ENCODE results near the gene MARCHF11. TPM values are rescaled to one million over a fixed set of nuclear protein-coding genes. Genes with fewer than 3 reads are reported as not detected.
A peak's percentile ranks its signal among the peaks of the same experiment; 100 is the strongest.

MARCHF11 gene, protein sequence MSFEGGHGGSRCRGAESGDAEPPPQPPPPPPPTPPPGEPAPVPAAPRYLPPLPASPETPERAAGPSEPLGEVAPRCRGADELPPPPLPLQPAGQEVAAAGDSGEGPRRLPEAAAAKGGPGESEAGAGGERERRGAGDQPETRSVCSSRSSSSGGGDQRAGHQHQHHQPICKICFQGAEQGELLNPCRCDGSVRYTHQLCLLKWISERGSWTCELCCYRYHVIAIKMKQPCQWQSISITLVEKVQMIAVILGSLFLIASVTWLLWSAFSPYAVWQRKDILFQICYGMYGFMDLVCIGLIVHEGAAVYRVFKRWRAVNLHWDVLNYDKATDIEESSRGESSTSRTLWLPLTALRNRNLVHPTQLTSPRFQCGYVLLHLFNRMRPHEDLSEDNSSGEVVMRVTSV
- not detected in 2 replicates for total RNA-seq (2014; rRNA removed; shearing (Covaris generic))

DNA sequence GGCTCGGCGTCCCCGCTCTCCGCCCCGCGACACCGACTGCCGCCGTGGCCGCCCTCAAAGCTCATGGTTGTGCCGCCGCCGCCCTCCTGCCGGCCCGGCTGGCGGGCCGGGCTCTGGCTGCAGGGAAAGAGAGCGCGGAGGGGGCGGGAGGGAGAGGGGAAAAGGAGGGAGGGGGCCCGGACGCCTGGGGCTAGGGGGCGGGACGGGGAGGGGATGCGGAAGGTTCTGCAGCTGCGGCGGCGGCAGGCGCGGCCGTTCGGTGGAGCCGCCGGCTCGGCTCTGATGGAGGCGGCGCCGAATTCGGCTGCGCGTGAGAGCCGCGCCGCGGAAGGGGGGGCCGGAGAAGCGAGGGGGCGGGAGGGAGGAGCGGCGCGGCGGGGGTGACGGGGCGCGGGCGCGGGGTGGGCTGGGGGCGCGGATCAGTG, at the start of gene MARCHF11:
Gene MARCHF11 (minus strand): TSS at position 281 of the 425 bp plus-strand sequence. CDS start 216 bp downstream, at position 65.
- Histone ChIP-seq H3K9me3 (replicated peaks) (0 out of 2 replicates have a peak, but pooled peaks cover 5% of the 10 kb centered on the region), H3K36me3 (no peaks in the 10 kb centered on the region), H3K27me3 (replicated peaks) (peaks cover 41% of the 10 kb centered on the region), H3K4me3 (no peak within 1 kb of the TSS), H3K4me1 (replicated peaks) (0 out of 2 replicates have a peak, but pooled peaks cover 3% of the 10 kb centered on the region), H3K27ac (no peak within 1 kb of the TSS)
- no peak for DNase-seq (ENCODE audit: low read depth in 1 of 2, low spot score in 2 of 2)

GRCh38 chr5:16225927-16226326, 46.3 kb upstream of the MARCHF11 start:
- H3K36me3 ChIP-seq: no peaks in the 10 kb centered on the region; the same call in 1 of the 2 replicates
- H3K27me3 ChIP-seq (replicated peaks): peaks cover 11% of the 10 kb centered on the region; the same call in 1 of the 2 replicates
- H3K4me1 ChIP-seq (replicated peaks): no peaks in the 10 kb centered on the region
- H3K27ac ChIP-seq: no peak overlapping the region
- DNase-seq (ENCODE audit: low read depth in 1 of 2, low spot score in 2 of 2): no peak
- H3K9me3 ChIP-seq (replicated peaks): no peaks in the 10 kb centered on the region
- no peak overlapping the region for H3K4me3 ChIP-seq

- no peak overlapping the region for H3K4me3 ChIP-seq
- H3K27ac ChIP-seq: no peak overlapping the region
- H3K27me3 ChIP-seq (replicated peaks): no peaks in the 10 kb centered on the region
- DNase-seq (ENCODE audit: low read depth in 1 of 2, low spot score in 2 of 2): no peak
- H3K4me1 ChIP-seq (replicated peaks): no peaks in the 10 kb centered on the region
- H3K36me3 ChIP-seq: no peaks in the 10 kb centered on the region
- no peaks in the 10 kb centered on the region for H3K9me3 ChIP-seq (replicated peaks)
Measured at GRCh38 chr5:16192311-16192710, 12.7 kb upstream of the MARCHF11 start.

DNA sequence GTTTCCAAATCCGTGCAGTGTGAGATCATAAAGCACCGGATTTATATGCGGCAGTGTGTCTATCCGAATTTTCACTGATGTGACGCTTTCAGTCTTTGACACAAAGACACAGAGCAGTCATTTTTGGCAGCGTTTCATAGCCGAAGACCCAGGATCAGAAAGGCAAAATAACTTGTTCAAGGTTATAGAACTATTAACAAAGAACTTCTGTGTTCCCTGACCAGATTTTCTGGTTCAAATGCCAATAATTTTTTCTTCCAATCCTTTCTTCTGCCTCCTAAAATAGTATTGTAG, 1.1 kb upstream of the MARCHF11 start:
- peaks cover 45% of the 10 kb centered on the region for H3K27me3 ChIP-seq (replicated peaks)
- no peaks in the 10 kb centered on the region for H3K36me3 ChIP-seq
- 0 out of 2 replicates have a peak, but pooled peaks cover 5% of the 10 kb centered on the region for H3K9me3 ChIP-seq (replicated peaks)
- DNase-seq (ENCODE audit: low read depth in 1 of 2, low spot score in 2 of 2): no peak
- H3K27ac ChIP-seq: no peak overlapping the region
- 0 out of 2 replicates have a peak, but pooled peaks cover 3% of the 10 kb centered on the region for H3K4me1 ChIP-seq (replicated peaks)
- no peak overlapping the region for H3K4me3 ChIP-seq

DNA sequence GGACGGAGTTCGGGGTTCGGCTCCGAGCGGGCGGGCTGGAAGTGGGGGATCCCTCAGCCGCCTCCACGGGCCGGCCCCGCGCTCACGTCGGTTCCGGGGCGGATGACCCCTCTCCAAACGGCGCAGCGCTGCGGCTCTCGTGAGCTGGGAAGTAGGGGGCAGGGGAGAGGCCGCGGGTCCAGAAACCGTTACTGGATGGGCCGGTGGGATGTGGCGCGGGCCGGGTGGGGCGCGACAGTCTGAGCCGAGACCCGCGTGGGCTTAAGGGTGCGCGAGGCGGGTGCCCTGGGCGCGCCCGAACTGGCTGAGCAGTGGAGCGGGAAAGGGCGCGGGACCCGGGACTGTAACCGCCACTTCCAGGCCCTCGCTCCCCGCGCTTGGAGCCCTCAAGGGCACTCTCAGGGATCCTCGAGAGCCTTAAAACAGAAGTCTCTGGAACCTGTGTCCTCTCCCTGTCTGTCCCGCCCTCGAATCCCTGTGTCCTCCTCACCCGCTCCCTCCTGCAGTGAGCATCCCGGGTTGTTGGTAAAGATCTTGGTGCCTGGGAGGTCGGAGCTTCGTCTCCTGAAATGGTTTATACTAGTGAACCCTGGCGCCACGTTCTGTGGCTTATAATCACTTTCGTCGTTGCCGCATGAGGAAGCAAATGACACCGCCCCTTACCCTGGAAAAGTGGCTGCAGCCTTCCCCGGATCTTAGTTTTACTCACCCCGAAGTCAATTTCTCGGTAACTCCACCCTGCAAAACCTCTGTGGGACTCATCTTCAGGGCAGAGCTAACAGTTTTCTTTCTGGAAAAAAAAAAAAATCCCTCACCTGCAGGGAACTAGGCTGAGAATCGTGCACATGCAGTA, 571 bp upstream of the MARCHF11 start:
- H3K27ac ChIP-seq: no peak overlapping the region
- DNase-seq (ENCODE audit: low read depth in 1 of 2, low spot score in 2 of 2): no peak
- peaks cover 45% of the 10 kb centered on the region for H3K27me3 ChIP-seq (replicated peaks)
- H3K4me3 ChIP-seq: no peak overlapping the region
- H3K36me3 ChIP-seq: no peaks in the 10 kb centered on the region
- H3K9me3 ChIP-seq (replicated peaks): 0 out of 2 replicates have a peak, but pooled peaks cover 5% of the 10 kb centered on the region
- 0 out of 2 replicates have a peak, but pooled peaks cover 3% of the 10 kb centered on the region for H3K4me1 ChIP-seq (replicated peaks)

DNA sequence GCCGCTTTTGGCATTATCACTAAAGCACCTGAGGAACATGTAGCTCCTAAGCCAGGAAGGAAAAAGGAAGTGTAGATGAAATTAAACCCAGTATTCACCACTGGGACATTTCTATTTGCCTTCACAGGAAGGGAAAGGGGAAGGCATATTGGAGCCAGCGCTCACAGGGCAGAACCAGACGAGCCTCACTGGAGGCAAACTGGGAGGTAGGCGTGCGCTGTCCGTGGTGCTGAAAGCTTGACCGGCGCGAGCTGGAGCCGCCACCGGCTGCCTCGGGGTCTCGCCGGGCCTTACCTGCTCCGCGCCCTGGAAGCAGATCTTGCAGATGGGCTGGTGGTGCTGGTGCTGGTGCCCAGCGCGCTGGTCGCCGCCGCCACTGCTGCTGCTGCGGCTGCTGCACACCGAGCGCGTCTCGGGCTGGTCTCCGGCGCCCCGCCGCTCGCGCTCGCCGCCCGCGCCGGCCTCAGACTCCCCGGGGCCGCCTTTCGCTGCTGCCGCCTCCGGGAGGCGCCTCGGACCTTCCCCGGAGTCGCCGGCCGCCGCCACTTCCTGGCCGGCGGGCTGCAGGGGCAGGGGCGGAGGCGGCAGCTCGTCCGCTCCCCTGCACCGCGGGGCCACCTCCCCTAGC, 732 bp downstream of the MARCHF11 start:
- Histone ChIP-seq H3K27ac (no peak overlapping the region), H3K27me3 (replicated peaks) (peaks cover 41% of the 10 kb centered on the region), H3K4me3 (no peak overlapping the region), H3K36me3 (no peaks in the 10 kb centered on the region), H3K9me3 (replicated peaks) (0 out of 2 replicates have a peak, but pooled peaks cover 5% of the 10 kb centered on the region), H3K4me1 (replicated peaks) (0 out of 2 replicates have a peak, but pooled peaks cover 3% of the 10 kb centered on the region)
- peak; percentile 19 to 56 for DNase-seq (ENCODE audit: low read depth in 1 of 2, low spot score in 2 of 2)

DNA sequence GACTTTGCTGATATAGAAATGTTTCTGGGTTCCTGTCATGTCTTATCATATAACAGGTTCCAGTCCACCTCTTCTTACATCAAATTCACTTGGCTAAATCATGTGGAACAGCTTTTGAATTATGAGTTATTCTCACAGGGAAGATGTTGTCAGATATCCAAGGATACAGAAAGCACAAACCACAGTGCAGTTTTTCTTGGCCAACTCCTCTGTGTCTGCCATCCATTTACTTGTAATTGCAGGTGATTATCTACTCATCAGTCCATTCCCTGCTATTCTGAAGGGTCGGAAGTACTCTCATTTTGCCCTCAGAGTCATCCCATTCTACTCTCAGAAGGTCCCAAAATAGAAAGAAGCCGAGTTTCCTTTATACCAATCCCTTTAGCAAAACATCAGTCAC, 10.0 kb downstream of the MARCHF11 start:
- no peaks in the 10 kb centered on the region for H3K4me1 ChIP-seq (replicated peaks)
- DNase-seq (ENCODE audit: low read depth in 1 of 2, low spot score in 2 of 2): no peak
- no peak overlapping the region for H3K4me3 ChIP-seq
- no peaks in the 10 kb centered on the region for H3K36me3 ChIP-seq
- H3K27me3 ChIP-seq (replicated peaks): peaks cover 10% of the 10 kb centered on the region; the same call in 1 of the 2 replicates
- no peak overlapping the region for H3K27ac ChIP-seq
- H3K9me3 ChIP-seq (replicated peaks): no peaks in the 10 kb centered on the region

GRCh38 chr5:16160706-16161105, 18.9 kb downstream of the MARCHF11 start:
- H3K27ac ChIP-seq: no peak overlapping the region
- H3K4me1 ChIP-seq (replicated peaks): no peaks in the 10 kb centered on the region
- H3K9me3 ChIP-seq (replicated peaks): no peaks in the 10 kb centered on the region
- H3K36me3 ChIP-seq: no peaks in the 10 kb centered on the region
- DNase-seq (ENCODE audit: low read depth in 1 of 2, low spot score in 2 of 2): peak in 1 of 2 experiments; percentile 14
- H3K4me3 ChIP-seq: no peak overlapping the region
- H3K27me3 ChIP-seq (replicated peaks): 0 out of 2 replicates have a peak, but pooled peaks cover 4% of the 10 kb centered on the region

GRCh38 chr5:16159636-16160035, 20.0 kb downstream of the MARCHF11 start:
- Histone ChIP-seq H3K9me3 (replicated peaks) (no peaks in the 10 kb centered on the region), H3K36me3 (no peaks in the 10 kb centered on the region), H3K4me3 (no peak overlapping the region), H3K4me1 (replicated peaks) (no peaks in the 10 kb centered on the region), H3K27ac (no peak overlapping the region), H3K27me3 (replicated peaks) (0 out of 2 replicates have a peak, but pooled peaks cover 4% of the 10 kb centered on the region)
- no peak for DNase-seq (ENCODE audit: low read depth in 1 of 2, low spot score in 2 of 2)

GRCh38 chr5:16156152-16156551, 23.4 kb downstream of the MARCHF11 start:
- no peak overlapping the region for H3K27ac ChIP-seq
- H3K36me3 ChIP-seq: no peaks in the 10 kb centered on the region
- H3K27me3 ChIP-seq (replicated peaks): no peaks in the 10 kb centered on the region
- no peaks in the 10 kb centered on the region for H3K9me3 ChIP-seq (replicated peaks)
- H3K4me1 ChIP-seq (replicated peaks): no peaks in the 10 kb centered on the region
- H3K4me3 ChIP-seq: no peak overlapping the region
- no peak for DNase-seq (ENCODE audit: low read depth in 1 of 2, low spot score in 2 of 2)

DNA sequence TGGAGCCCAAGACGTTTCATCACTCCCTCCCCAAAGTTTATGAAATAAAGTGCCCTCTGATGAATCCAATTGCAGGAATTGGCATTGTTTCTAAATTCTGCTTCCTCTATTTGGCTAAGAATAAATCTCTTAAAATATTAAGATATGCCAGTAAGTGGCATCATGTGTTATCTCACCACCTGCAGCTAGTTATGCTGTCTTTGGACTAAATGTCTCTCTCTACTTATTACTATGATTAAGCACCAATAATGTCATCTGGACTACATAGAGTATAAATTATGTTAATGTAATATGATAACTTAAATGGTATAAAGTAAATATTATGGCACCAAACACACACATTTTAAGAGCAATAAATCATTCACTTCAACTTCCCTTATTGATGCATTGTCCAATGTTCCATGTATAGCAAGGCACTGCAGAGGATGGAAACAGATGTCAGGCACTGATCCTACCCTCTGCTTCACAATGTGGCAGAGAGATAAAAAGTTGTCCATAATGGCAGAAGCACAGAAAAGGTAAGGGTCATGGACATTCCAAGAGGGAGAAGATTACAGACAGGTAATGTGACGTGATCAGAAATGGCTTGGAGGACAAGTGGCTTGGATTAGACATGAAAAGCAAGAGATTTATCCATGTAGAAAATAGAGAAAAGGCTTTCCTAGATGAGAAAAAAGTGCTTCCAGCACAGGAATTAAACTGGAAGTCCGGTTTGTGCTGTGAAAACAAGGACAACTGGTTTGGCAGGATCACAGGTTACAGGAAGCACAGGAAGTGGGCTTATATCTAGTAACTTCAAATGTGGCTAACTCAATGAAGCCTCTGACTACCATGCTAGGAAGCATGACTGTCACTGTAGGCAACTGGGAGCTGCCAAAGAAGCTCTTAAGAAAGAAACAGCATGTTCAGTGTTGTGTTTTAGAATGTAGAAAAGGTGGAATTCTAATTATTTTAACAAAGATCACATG, 26.7 kb downstream of the MARCHF11 start:
- DNase-seq (ENCODE audit: low read depth in 1 of 2, low spot score in 2 of 2): no peak
- Histone ChIP-seq H3K27ac (no peak overlapping the region), H3K9me3 (replicated peaks) (no peaks in the 10 kb centered on the region), H3K4me3 (no peak overlapping the region), H3K27me3 (replicated peaks) (no peaks in the 10 kb centered on the region), H3K36me3 (no peaks in the 10 kb centered on the region), H3K4me1 (replicated peaks) (no peaks in the 10 kb centered on the region)

GRCh38 chr5:16149621-16150020, 30.0 kb downstream of the MARCHF11 start:
- Histone ChIP-seq H3K36me3 (no peaks in the 10 kb centered on the region), H3K27ac (no peak overlapping the region), H3K27me3 (replicated peaks) (no peaks in the 10 kb centered on the region), H3K9me3 (replicated peaks) (no peaks in the 10 kb centered on the region), H3K4me1 (replicated peaks) (no peaks in the 10 kb centered on the region), H3K4me3 (no peak overlapping the region)
- no peak for DNase-seq (ENCODE audit: low read depth in 1 of 2, low spot score in 2 of 2)
